IMR-90 (cell line): Measurements from ENCODE around the gene RHBDD1. TPM values are rescaled to one million over a fixed set of nuclear protein-coding genes. Genes with fewer than 3 reads are reported as not detected.

Experiments used
- ATAC-seq: fragments of 200-7000 bp; cut with Tn5 transposase; 2 replicates; pipeline ENCODE4 v1.9.1; 2020; ENCODE audit warnings: low read depth, mild to moderate bottlenecking, moderate library complexity
- BruUV-seq: library from RNA; stranded (reverse); fragments of 400-500 nt; replicated peaks from 2 replicates; lab custom pipeline; 2021; lab: Mats Ljungman, UMichigan
- CTCF ChIA-PET: fragments of 300-600 bp; formaldehyde crosslinking; extraction: SDS; loops from one replicate; lab custom pipeline; 2021; ENCODE audit warnings: antibody characterized with exemption; lab: Yijun Ruan, JAX
- POLR2A ChIA-PET: fragments of 300-600 bp; sonication (Branson Sonifier 250); formaldehyde crosslinking; loops from one replicate; lab custom pipeline; 2022; ENCODE audit warnings: antibody characterized with exemption; ENCODE audit not compliant: unreplicated experiment; lab: Charles Lee
- DNase-seq: peaks from one replicate; pipeline ENCODE4 v3.0.0; 2013
- H2AFZ ChIP-seq: replicated peaks from 2 replicates; pipeline ENCODE3; 2013; ENCODE audit warnings: low read length, mild to moderate bottlenecking; ENCODE audit not compliant: poor library complexity
- H2AK5ac ChIP-seq: 2 replicates; pipeline ENCODE4 v1.6.1; 2013; ENCODE audit warnings: low read depth, low read length, inconsistent platforms
- H2AK9ac ChIP-seq: replicated peaks from 2 replicates; pipeline ENCODE3; 2013; ENCODE audit warnings: mild to moderate bottlenecking, low read depth, low read length, moderate library complexity; ENCODE audit not compliant: poor library complexity
- H2BK120ac ChIP-seq: 2 replicates; pipeline ENCODE4 v1.6.1; 2013; ENCODE audit warnings: low read depth, low read length, inconsistent platforms
- H2BK15ac ChIP-seq: 3 replicates; pipeline ENCODE4 v1.6.1; 2013; ENCODE audit warnings: low read depth, low read length, inconsistent platforms
- H2BK20ac ChIP-seq: 2 replicates; pipeline ENCODE4 v1.6.1; 2013; ENCODE audit warnings: low read depth, mild to moderate bottlenecking, inconsistent platforms, low read length, moderate library complexity
- H2BK5ac ChIP-seq: 2 replicates; pipeline ENCODE4 v1.6.1; 2013; ENCODE audit warnings: mild to moderate bottlenecking, low read depth, low read length, inconsistent platforms; ENCODE audit not compliant: poor library complexity, severe bottlenecking
- H3K14ac ChIP-seq: replicated peaks from 2 replicates; pipeline ENCODE4 v1.6.1; 2013; ENCODE audit warnings: low read depth, low read length, inconsistent platforms
- H3K18ac ChIP-seq: 2 replicates; pipeline ENCODE4 v1.6.1; 2013; ENCODE audit warnings: low read depth, low read length, control low read depth
- H3K23ac ChIP-seq: 2 replicates; pipeline ENCODE4 v1.6.1; 2013; ENCODE audit warnings: low read depth, low read length, inconsistent platforms
- H3K27ac ChIP-seq: 2 replicates; pipeline ENCODE4 v1.5.1; 2013; ENCODE audit warnings: mild to moderate bottlenecking, control low read depth, low read length; ENCODE audit not compliant: insufficient read depth
- H3K27me3 ChIP-seq: 2 replicates; pipeline ENCODE4 v1.6.1; 2013; ENCODE audit warnings: low read length; ENCODE audit not compliant: control insufficient read depth, insufficient read depth
- H3K36me3 ChIP-seq: 2 replicates; pipeline ENCODE4 v1.6.1; 2013; ENCODE audit warnings: low read length, mixed read lengths; ENCODE audit not compliant: control insufficient read depth, insufficient read depth
- H3K4ac ChIP-seq: 2 replicates; pipeline ENCODE4 v1.6.1; 2013; ENCODE audit warnings: low read depth, low read length, inconsistent platforms
- H3K4me1 ChIP-seq: 2 replicates; pipeline ENCODE4 v1.6.1; 2013; ENCODE audit warnings: low read length, mixed read lengths; ENCODE audit not compliant: control insufficient read depth, insufficient read depth
- H3K4me2 ChIP-seq: 2 replicates; pipeline ENCODE4 v1.6.1; 2013; ENCODE audit warnings: low read depth, mild to moderate bottlenecking, control low read depth, low read length, moderate library complexity
- H3K4me3 ChIP-seq: 2 replicates; pipeline ENCODE4 v1.5.1; 2013; ENCODE audit warnings: low read depth, mild to moderate bottlenecking, control low read depth, low read length, moderate library complexity; ENCODE audit not compliant: insufficient read depth
- H3K56ac ChIP-seq: 2 replicates; pipeline ENCODE4 v1.6.1; 2013; ENCODE audit warnings: low read length, inconsistent platforms; ENCODE audit not compliant: insufficient read depth; ENCODE audit errors: extremely low read depth
- H3K79me1 ChIP-seq, 2 experiments: 2 replicates each; pipeline ENCODE4 v1.6.1; 2013; ENCODE audit warnings: low read length in 2 of 2, inconsistent platforms in 1 of 2, low read depth in 1 of 2
- H3K9ac ChIP-seq: 2 replicates; pipeline ENCODE4 v1.6.1; 2013; ENCODE audit warnings: low read depth, low read length, control low read depth
- H3K9me1 ChIP-seq: 2 replicates; pipeline ENCODE4 v1.6.1; 2013; ENCODE audit warnings: low read length, inconsistent platforms; ENCODE audit not compliant: insufficient read depth
- H3K9me3 ChIP-seq: 2 replicates; pipeline ENCODE4 v1.6.1; 2013; ENCODE audit warnings: low read length; ENCODE audit not compliant: control insufficient read depth, insufficient read depth
- H4K20me1 ChIP-seq: 2 replicates; pipeline ENCODE4 v1.6.1; 2013; ENCODE audit warnings: low read length, inconsistent platforms; ENCODE audit not compliant: insufficient read depth
- H4K5ac ChIP-seq: 2 replicates; pipeline ENCODE4 v1.6.1; 2013; ENCODE audit warnings: mild to moderate bottlenecking, low read depth, low read length, control low read depth
- H4K8ac ChIP-seq, 2 experiments: 2 replicates each; pipeline ENCODE4 v1.6.1; 2013; ENCODE audit warnings: low read depth in 2 of 2, low read length in 2 of 2, control low read depth in 1 of 2, inconsistent platforms in 1 of 2
- H4K91ac ChIP-seq: 2 replicates; pipeline ENCODE4 v1.6.1; 2013; ENCODE audit warnings: low read depth, low read length, inconsistent platforms; ENCODE audit not compliant: insufficient read depth
- MAFK ChIP-seq: IDR thresholded peaks from 2 replicates; pipeline ENCODE4 v1.6.1; 2012; ENCODE audit warnings: low read depth, low read length, improper control_type of control experiment
- USF2 ChIP-seq: fragments of 150-350 bp; IDR thresholded peaks from 2 replicates; pipeline ENCODE4 v1.6.1; 2017; ENCODE audit warnings: mild to moderate bottlenecking, antibody characterized with exemption, low read length, low read depth
- WGBS, 2 experiments: methylation state at CpG; one replicate each; pipeline versions ENCODE4 v1.1.5 to v1.1.7; 2013; ENCODE audit warnings: missing lambda C conversion rate in 2 of 2; ENCODE audit not compliant: insufficient read length in 1 of 2; ENCODE audit errors: extremely low coverage in 2 of 2; 5-methylcytosine and 5-hydroxymethylcytosine counted together
- dilution Hi-C: fragments of 300-500 bp; cut with HindIII; formaldehyde crosslinking; loops from one replicate; pipeline ENCODE4 v1.14.3; 2018; ENCODE audit warnings: low sequenced_read_pairs; ENCODE audit not compliant: unreplicated experiment
- in situ Hi-C: fragments of 300-500 bp; cut with MboI; formaldehyde crosslinking; loops from 3 replicates; pipeline ENCODE4 v1.14.3; 2019; ENCODE audit warnings: low sequenced_read_pairs, inconsistent platforms, mixed read lengths
- intact Hi-C: fragments of 100-400 bp; cut with micrococcal nuclease; formaldehyde crosslinking; loops from 2 replicates; pipeline ENCODE4 v1.10.0; 2022
- polyA plus RNA-seq, 3 experiments: library from polyadenylated mRNA; depleted of rRNA; stranded (reverse); fragments of >200 nt; gene quantifications; 2 replicates each; pipeline ENCODE4 v1.2.3, GENCODE V29; 2012; ENCODE audit warnings: low replicate concordance in 1 of 3
- total RNA-seq: library from RNA; depleted of rRNA; stranded (reverse); fragments of >200 nt; gene quantifications from 2 replicates; pipeline ENCODE4 v1.2.3, GENCODE V29; 2012

The RHBDD1 gene
- total and polyA plus RNA-seq, 2 of the 4 experiments (the other 2 are of a cell fraction) = 9.7 to 14.0 TPM

GRCh38 chr2:226836548-226836885, 663 bp downstream of the RHBDD1 start:
- H3K27ac ChIP-seq = peak overlapping the region; percentile 71
- no peak overlapping the region; the same call in 1 of the 2 replicates for H4K5ac ChIP-seq
- H2BK20ac ChIP-seq = no peak overlapping the region
- H2BK120ac ChIP-seq = peak overlapping the region; percentile 4; the same call in 1 of the 2 replicates
- peak overlapping the region; percentile 77; the same call in 1 of the 2 replicates for H3K23ac ChIP-seq
- peak overlapping the region; percentile 13 for H3K4me2 ChIP-seq
- H3K36me3 ChIP-seq = 0 out of 2 replicates have a peak, but pooled peaks cover 2% of the 10 kb centered on the region
- peak overlapping the region; percentile 78 for H3K14ac ChIP-seq
- TF ChIP-seq USF2 = no peak
- TF ChIP-seq MAFK = peak; percentile 70
- 0 out of 2 replicates have a peak overlapping the region, but pooled peaks have one; percentile 0 for H3K18ac ChIP-seq
- no peak for DNase-seq
- H3K79me1 ChIP-seq = peaks cover 24 to 38% of the 10 kb centered on the region in 2 experiments
- no CpG with 5 or more reads among the region's 6 CpGs for WGBS, 2 experiments
- H2AK9ac ChIP-seq = no peak overlapping the region
- no peaks in the 10 kb centered on the region for H3K9me3 ChIP-seq
- CTCF ChIA-PET = no interaction called here
- peak overlapping the region; percentile 85; the same call in 1 of the 2 replicates for H3K4ac ChIP-seq
- no peak for ATAC-seq
- peak overlapping the region; percentile 86 for H3K56ac ChIP-seq
- H2AFZ ChIP-seq = no peak overlapping the region
- peak overlapping the region; percentile 65 for H3K9ac ChIP-seq
- no peaks in the 10 kb centered on the region for H3K27me3 ChIP-seq
- H4K20me1 ChIP-seq = no peaks in the 10 kb centered on the region
- dilution Hi-C loops = no loop called here
- H2BK15ac ChIP-seq = no peak overlapping the region
- peak overlapping the region; percentile 37 to 80 for H4K8ac ChIP-seq
- no peak overlapping the region for H2AK5ac ChIP-seq
- in situ Hi-C loops = no loop called here
- no TSS peak for BruUV-seq
- peaks cover 2% of the 10 kb centered on the region; the same call in 1 of the 2 replicates for H3K4me1 ChIP-seq
- POLR2A ChIA-PET = interaction anchor here (0.7 kb wide), 1 partner anchor 79 kb away, joined by 3 read pairs; no protein-coding TSS in a partner anchor
- H2BK5ac ChIP-seq = peak overlapping the region; percentile 83
- H3K4me3 ChIP-seq = peak overlapping the region; percentile 55
- peak overlapping the region; percentile 80 for H4K91ac ChIP-seq
- intact Hi-C loops = loop anchor here (1.0 to 5.0 kb wide), 3 partner anchors 36 to 149 kb away; no protein-coding TSS in a partner anchor
- H3K9me1 ChIP-seq = peaks cover 5% of the 10 kb centered on the region; the same call in 1 of the 2 replicates
